Measurements from ENCODE around the gene ELP5.

GRCh38 chr17:7258731-7259554, 6.9 kb downstream of the ELP5 start:
- no peak for TF ChIP-seq CTCF (IDR thresholded peaks at IDR 0.05)
- TF ChIP-seq EP300 (IDR thresholded peaks at IDR 0.05): no peak
- TF ChIP-seq POLR2AphosphoS5 (IDR thresholded peaks at IDR 0.05): no peak
- no peak for TF ChIP-seq POLR2A (IDR thresholded peaks at IDR 0.05)

Measured in gastroesophageal sphincter (tissue), 3 donors.